HG02943 (cell line): Measurements from ENCODE around the gene ADGRA1.
"Not testable (repeated sequence)": the region's sequence is repeated elsewhere in the genome, so short reads cannot be mapped to it uniquely, and the experiment has no call there.

Experiments
- ATAC-seq: cut with Tn5 transposase; IDR thresholded peaks from one replicate; pipeline ENCODE4 v1.9.1; 2021; ENCODE audit warnings: mild to moderate bottlenecking, low read depth, moderate library complexity; ENCODE audit not compliant: unreplicated experiment

The ADGRA1 gene

GRCh38 chr10:133053527-133054133 lies 34.1 kb upstream of the ADGRA1 start:
- not testable (repeated sequence) for ATAC-seq

- ATAC-seq, result no peak
These were observed 32.3 kb upstream of the ADGRA1 start for GRCh38 chr10:133055470-133055869.

GRCh38 chr10:133056001-133056400 lies 31.7 kb upstream of the ADGRA1 start:
- no peak for ATAC-seq

- ATAC-seq, result no peak
These were observed 31.0 kb upstream of the ADGRA1 start for GRCh38 chr10:133056651-133057178.

GRCh38 chr10:133058331-133059092 lies 29.2 kb upstream of the ADGRA1 start:
- ATAC-seq, result no peak

GRCh38 chr10:133059093-133059470 lies 28.6 kb upstream of the ADGRA1 start:
- ATAC-seq, result no peak

- no peak for ATAC-seq
These were observed 28.2 kb upstream of the ADGRA1 start for GRCh38 chr10:133059571-133059970.

GRCh38 chr10:133060022-133060421 lies 27.7 kb upstream of the ADGRA1 start:
- ATAC-seq, result no peak

- ATAC-seq, result no peak
These were observed 27.3 kb upstream of the ADGRA1 start for GRCh38 chr10:133060466-133060865.

- ATAC-seq, result no peak
These were observed 26.8 kb upstream of the ADGRA1 start for GRCh38 chr10:133060881-133061280.

GRCh38 chr10:133061296-133062038 lies 26.3 kb upstream of the ADGRA1 start:
- no peak for ATAC-seq

GRCh38 chr10:133062085-133062484 lies 25.6 kb upstream of the ADGRA1 start:
- no peak for ATAC-seq

- ATAC-seq, result no peak
These were observed 25.1 kb upstream of the ADGRA1 start for GRCh38 chr10:133062635-133063034.

- no peak for ATAC-seq
These were observed 20.3 kb upstream of the ADGRA1 start for GRCh38 chr10:133067149-133068105.

GRCh38 chr10:133068111-133069032 lies 19.4 kb upstream of the ADGRA1 start:
- ATAC-seq, result no peak

- ATAC-seq, result no peak
These were observed 18.6 kb upstream of the ADGRA1 start for GRCh38 chr10:133069033-133069525.

GRCh38 chr10:133070405-133070804 lies 17.3 kb upstream of the ADGRA1 start:
- ATAC-seq, result no peak

- ATAC-seq, result no peak
These were observed 16.9 kb upstream of the ADGRA1 start for GRCh38 chr10:133070810-133071209.

- no peak for ATAC-seq
These were observed 16.0 kb upstream of the ADGRA1 start for GRCh38 chr10:133071733-133072132.
